Spleen (tissue), 11 donors: ENCODE data around the gene TMPO. TPM values are rescaled to one million over a fixed set of nuclear protein-coding genes. Genes with fewer than 3 reads are reported as not detected.
"Not testable (repeated sequence)": the region's sequence is repeated elsewhere in the genome, so short reads cannot be mapped to it uniquely, and the experiment has no call there.

Experiments
- DNase-seq: peaks from one replicate; pipeline ENCODE4 v3.0.0-alpha.2; 2020
- H3K27ac ChIP-seq, 8 donors: fragments of 200-600 bp; sonication (generic) in 7 of 8; 1 replicate in 4 of 8; 2 replicates in 4 of 8; pipeline versions ENCODE4 v1.5.0 to v1.8.0; 2016 to 2021; ENCODE audit warnings: inconsistent platforms in 4 of 8, mild to moderate bottlenecking in 4 of 8, moderate library complexity in 1 of 8
- H3K27me3 ChIP-seq, 7 donors: fragments of 200-600 bp; sonication (generic) in 6 of 7; replicated peaks in 1 of 7; 1 replicate in 4 of 7; 2 replicates in 3 of 7; pipeline versions ENCODE4 v1.5.0 to v1.8.0; 2016 to 2021; ENCODE audit warnings: inconsistent platforms in 3 of 7, mild to moderate bottlenecking in 1 of 7
- H3K36me3 ChIP-seq, 6 donors: fragments of 200-600 bp; sonication (generic) in 5 of 6; 1 replicate in 4 of 6; 2 replicates in 2 of 6; pipeline versions ENCODE4 v1.5.0 to v1.8.0; 2016 to 2021; ENCODE audit warnings: inconsistent platforms in 2 of 6
- H3K4me1 ChIP-seq, 6 donors: fragments of 200-600 bp; sonication (generic) in 5 of 6; 1 replicate in 3 of 6; 2 replicates in 3 of 6; pipeline versions ENCODE4 v1.5.0 to v1.8.0; 2016 to 2021; ENCODE audit warnings: inconsistent platforms in 3 of 6
- H3K4me3 ChIP-seq, 8 donors: fragments of 200-600 bp; sonication (generic) in 7 of 8; 1 replicate in 4 of 8; 2 replicates in 4 of 8; pipeline versions ENCODE4 v1.5.0 to v1.8.0; 2016 to 2021; ENCODE audit warnings: inconsistent platforms in 4 of 8, mild to moderate bottlenecking in 4 of 8, moderate library complexity in 2 of 8
- H3K9me3 ChIP-seq, 8 donors: fragments of 200-600 bp; sonication (generic) in 7 of 8; 1 replicate in 4 of 8; 2 replicates in 4 of 8; pipeline versions ENCODE4 v1.5.0 to v1.8.0; 2016 to 2021; ENCODE audit warnings: inconsistent platforms in 4 of 8
- CTCF ChIP-seq, 11 experiments: fragments of 200-600 bp in 7 of 11; fragments of 450-650 bp in 4 of 11; sonication (generic) in 4 of 11; IDR thresholded peaks in 8 of 11; conservative IDR thresholded peaks in 3 of 11; 1 replicate in 7 of 11; 2 replicates in 4 of 11; pipeline versions ENCODE4 v1.4.0 to v1.8.0; 2016 to 2021; ENCODE audit warnings: antibody characterized with exemption in 11 of 11, inconsistent platforms in 4 of 11, mild to moderate bottlenecking in 1 of 11
- POLR2A ChIP-seq, 3 donors: fragments of 450-650 bp; IDR thresholded peaks; one replicate each; pipeline ENCODE4 v1.5.1; 2017; ENCODE audit warnings: antibody characterized with exemption in 3 of 3, mild to moderate bottlenecking in 1 of 3
- POLR2AphosphoS5 ChIP-seq, 3 donors: sonication (generic); formaldehyde crosslinking; IDR thresholded peaks; one replicate each; pipeline ENCODE4 v1.5.1; 2017; ENCODE audit warnings: antibody characterized with exemption in 3 of 3
- WGBS, 5 donors: extraction: QIAGEN DNeasy Blood & Tissue Kit in 3 of 5; methylation state at CpG; one replicate each; pipeline versions ENCODE4 v1.1.5 to v1.1.7; 2013 to 2018; 5-methylcytosine and 5-hydroxymethylcytosine counted together
- intact Hi-C: fragments of 100-400 bp; cut with DNase I; formaldehyde crosslinking; loops from one replicate; pipeline ENCODE4 v1.15.0; 2023; ENCODE audit warnings: low total_unique reads
- polyA plus RNA-seq, 3 donors: library from polyadenylated mRNA; stranded (reverse); fragments of 200-250 nt; gene quantifications; one replicate each; pipeline ENCODE4 v1.2.1, GENCODE V29; 2013
- total RNA-seq, 7 donors: library from RNA; depleted of rRNA in 3 of 7; stranded (reverse); fragments of >200 nt in 3 of 7; fragmentation: NEBNext Ultra II Directional in 4 of 7; extraction: Animal tissue kit (Norgen Biotek cat#: 25700) in 4 of 7; gene quantifications; one replicate each; pipeline versions ENCODE4 v1.1.0 to v1.2.1, GENCODE V29; 2016 to 2021
- donor health status: healthy with polysubstance abuse.
- donor health status: DM: no; HTN: no; CAD: no; lungs with moderate emphysema.
- donor health status: DM: no; HTN: no; CAD: no.
- donor health status: Bipolar disorder and iron deficiency.
- donor health status: healthy.
- donor health status: DM: no; HTN: no; CAD: no.
- donor health status: DM: yes; HTN: yes; CAD: no.

Gene TMPO
- total and polyA plus RNA-seq, 10 donors: 31.6 to 150 (median 89.8) TPM

GRCh38 chr12:98478606-98479005 lies 36.8 kb upstream of the TMPO start:
- H3K27me3 ChIP-seq: no peaks in the 10 kb centered on the region
- intact Hi-C loops: no loop called here
- 95 to 99% (median 96%) methylated on average over 5 of the region's 5 CpGs for WGBS, 5 donors
- no peaks in the 10 kb centered on the region for H3K4me1 ChIP-seq
- peaks cover 0 to 8% (median 0%) of the 10 kb centered on the region in 8 donors for H3K9me3 ChIP-seq
- TF ChIP-seq CTCF (IDR thresholded peaks at IDR 0.05 in 8 of 11, conservative IDR thresholded peaks at IDR 0.05 in 3 of 11): no peak
- no peak for TF ChIP-seq POLR2A (IDR thresholded peaks at IDR 0.05)
- no peak for TF ChIP-seq POLR2AphosphoS5 (IDR thresholded peaks at IDR 0.05)
- no peak overlapping the region for H3K4me3 ChIP-seq
- H3K36me3 ChIP-seq: no peaks in the 10 kb centered on the region
- H3K27ac ChIP-seq: no peak overlapping the region
- no peak for DNase-seq

GRCh38 chr12:98483621-98484503 lies 31.5 kb upstream of the TMPO start:
- Histone ChIP-seq H3K4me1 (no peaks in the 10 kb centered on the region), H3K27me3 (no peaks in the 10 kb centered on the region), H3K9me3 (no peaks in the 10 kb centered on the region), H3K4me3 (no peak overlapping the region), H3K36me3 (no peaks in the 10 kb centered on the region), H3K27ac (no peak overlapping the region)
- DNase-seq: no peak
- 73 to 83% (median 80%) methylated on average over 7 of the region's 7 CpGs for WGBS, 5 donors
- no peak for TF ChIP-seq CTCF (IDR thresholded peaks at IDR 0.05 in 8 of 11, conservative IDR thresholded peaks at IDR 0.05 in 3 of 11)
- TF ChIP-seq POLR2AphosphoS5 (IDR thresholded peaks at IDR 0.05): no peak
- no peak for TF ChIP-seq POLR2A (IDR thresholded peaks at IDR 0.05)
- intact Hi-C loops: no loop called here

GRCh38 chr12:98485792-98486340 lies 29.5 kb upstream of the TMPO start:
- no peak overlapping the region for H3K4me3 ChIP-seq
- H3K36me3 ChIP-seq: no peaks in the 10 kb centered on the region
- TF ChIP-seq CTCF (IDR thresholded peaks at IDR 0.05 in 8 of 11, conservative IDR thresholded peaks at IDR 0.05 in 3 of 11) (no peak), POLR2AphosphoS5 (IDR thresholded peaks at IDR 0.05) (no peak), POLR2A (IDR thresholded peaks at IDR 0.05) (no peak)
- H3K9me3 ChIP-seq: no peaks in the 10 kb centered on the region
- 83 to 90% (median 88%) methylated on average over 6 of the region's 6 CpGs for WGBS, 5 donors
- no peak overlapping the region for H3K27ac ChIP-seq
- intact Hi-C loops: loop anchor here (5.0 kb wide), 1 partner anchor 36 kb away; no protein-coding TSS in a partner anchor
- DNase-seq: no peak
- peaks cover 0 to 17% (median 4%) of the 10 kb centered on the region in 6 donors for H3K4me1 ChIP-seq
- no peaks in the 10 kb centered on the region for H3K27me3 ChIP-seq

- not testable (repeated sequence) for H3K27ac ChIP-seq, H3K9me3 ChIP-seq, H3K4me3 ChIP-seq, H3K27me3 ChIP-seq, DNase-seq, H3K36me3 ChIP-seq
- intact Hi-C loops: loop anchor here (5.0 kb wide), 1 partner anchor 34 kb away; no protein-coding TSS in a partner anchor
- H3K4me1 ChIP-seq: peaks cover 0 to 29% (median 11%) of the 10 kb centered on the region in 6 donors
- 89 to 97% (median 96%) methylated on average over 9 of the region's 9 CpGs for WGBS, 5 donors
Observed at GRCh38 chr12:98488416-98488815, 27.0 kb upstream of the TMPO start.
